ENCODE results near the gene NOA1.
"Not testable (repeated sequence)": the region's sequence is repeated elsewhere in the genome, so short reads cannot be mapped to it uniquely, and the experiment has no call there.

The NOA1 gene

GRCh38 chr4:56953680-56954520 is 23.5 kb downstream of the NOA1 start:
- no peak for DNase-seq

GRCh38 chr4:56941403-56941802 is 36.0 kb downstream of the NOA1 start:
- no peak for DNase-seq

GRCh38 chr4:56940971-56941370 is 36.4 kb downstream of the NOA1 start:
- no peak for DNase-seq

GRCh38 chr4:56940403-56940802 is 37.0 kb downstream of the NOA1 start:
- no peak for DNase-seq

- not testable (repeated sequence) for DNase-seq
These were observed 37.6 kb downstream of the NOA1 start for GRCh38 chr4:56939826-56940225.

- no peak for DNase-seq
These were observed 40.1 kb downstream of the NOA1 start for GRCh38 chr4:56937262-56937661.

GRCh38 chr4:56931924-56932323 is 45.5 kb downstream of the NOA1 start:
- no peak for DNase-seq

GRCh38 chr4:56930638-56931037 is 46.8 kb downstream of the NOA1 start:
- no peak for DNase-seq

- no peak for DNase-seq
These were observed 50.2 kb downstream of the NOA1 start for GRCh38 chr4:56927196-56927595.

- DNase-seq: not testable (repeated sequence)
These were observed 62.4 kb downstream of the NOA1 start for GRCh38 chr4:56914977-56915376.

- no peak for DNase-seq
These were observed 63.1 kb downstream of the NOA1 start for GRCh38 chr4:56914336-56914735.
